Measurements from ENCODE around the gene PTPN23.

PTPN23 gene

DNA sequence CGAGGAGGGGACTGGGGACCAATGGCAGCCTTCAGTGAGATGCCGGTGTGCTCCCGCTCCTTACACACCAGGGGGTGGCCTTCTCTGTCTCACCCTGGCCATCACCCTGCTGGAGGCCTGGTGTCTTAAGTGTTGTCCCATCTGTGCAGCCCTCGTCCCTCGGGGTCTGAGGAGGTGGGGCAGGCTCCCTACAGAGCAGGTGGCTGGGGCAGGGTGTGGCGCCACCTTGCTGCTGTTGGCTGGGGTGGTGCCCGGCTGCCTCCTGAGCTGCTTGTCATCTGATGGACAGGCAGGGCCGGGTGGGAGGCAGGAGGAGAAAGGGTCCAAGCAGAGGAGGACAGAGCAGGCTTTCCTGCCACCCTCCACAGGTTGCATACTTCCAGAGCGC, 25.9 kb downstream of the PTPN23 start:
- H3K27ac Mint-ChIP-seq, result peak overlapping the region; percentile 74
- no peak for DNase-seq
- H3K4me3 Mint-ChIP-seq, result no peak overlapping the region
- peaks cover 66% of the 10 kb centered on the region for H3K36me3 Mint-ChIP-seq (ENCODE audit: low read depth)
- H3K9me3 Mint-ChIP-seq, result no peaks in the 10 kb centered on the region
- H3K4me1 Mint-ChIP-seq (ENCODE audit: low read depth), result no peaks in the 10 kb centered on the region
- no peaks in the 10 kb centered on the region for H3K27me3 Mint-ChIP-seq

DNA sequence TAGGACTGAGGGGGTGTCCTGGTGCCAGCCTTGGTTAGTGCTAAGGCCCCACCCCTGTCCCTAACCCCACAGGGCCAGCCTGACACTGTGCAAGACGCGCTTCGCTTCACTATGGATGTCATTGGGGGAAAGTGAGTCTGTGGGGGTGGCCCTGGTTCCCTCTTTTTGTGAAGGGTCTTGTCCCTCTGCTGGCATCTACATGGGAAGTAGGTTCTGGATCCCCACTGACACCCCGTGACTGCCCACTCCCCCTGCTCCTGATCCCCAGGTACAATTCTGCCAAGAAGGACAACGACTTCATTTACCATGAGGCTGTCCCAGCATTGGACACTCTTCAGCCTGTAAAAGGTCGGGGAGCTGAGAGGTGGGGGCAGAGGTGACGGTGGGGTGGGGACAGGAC, 26.4 kb downstream of the PTPN23 start:
- no peak overlapping the region for H3K4me3 Mint-ChIP-seq
- no peaks in the 10 kb centered on the region for H3K9me3 Mint-ChIP-seq
- peak overlapping the region; percentile 74 for H3K27ac Mint-ChIP-seq
- no peak for DNase-seq
- H3K36me3 Mint-ChIP-seq (ENCODE audit: low read depth), result peaks cover 69% of the 10 kb centered on the region
- H3K4me1 Mint-ChIP-seq (ENCODE audit: low read depth), result no peaks in the 10 kb centered on the region
- no peaks in the 10 kb centered on the region for H3K27me3 Mint-ChIP-seq

DNA sequence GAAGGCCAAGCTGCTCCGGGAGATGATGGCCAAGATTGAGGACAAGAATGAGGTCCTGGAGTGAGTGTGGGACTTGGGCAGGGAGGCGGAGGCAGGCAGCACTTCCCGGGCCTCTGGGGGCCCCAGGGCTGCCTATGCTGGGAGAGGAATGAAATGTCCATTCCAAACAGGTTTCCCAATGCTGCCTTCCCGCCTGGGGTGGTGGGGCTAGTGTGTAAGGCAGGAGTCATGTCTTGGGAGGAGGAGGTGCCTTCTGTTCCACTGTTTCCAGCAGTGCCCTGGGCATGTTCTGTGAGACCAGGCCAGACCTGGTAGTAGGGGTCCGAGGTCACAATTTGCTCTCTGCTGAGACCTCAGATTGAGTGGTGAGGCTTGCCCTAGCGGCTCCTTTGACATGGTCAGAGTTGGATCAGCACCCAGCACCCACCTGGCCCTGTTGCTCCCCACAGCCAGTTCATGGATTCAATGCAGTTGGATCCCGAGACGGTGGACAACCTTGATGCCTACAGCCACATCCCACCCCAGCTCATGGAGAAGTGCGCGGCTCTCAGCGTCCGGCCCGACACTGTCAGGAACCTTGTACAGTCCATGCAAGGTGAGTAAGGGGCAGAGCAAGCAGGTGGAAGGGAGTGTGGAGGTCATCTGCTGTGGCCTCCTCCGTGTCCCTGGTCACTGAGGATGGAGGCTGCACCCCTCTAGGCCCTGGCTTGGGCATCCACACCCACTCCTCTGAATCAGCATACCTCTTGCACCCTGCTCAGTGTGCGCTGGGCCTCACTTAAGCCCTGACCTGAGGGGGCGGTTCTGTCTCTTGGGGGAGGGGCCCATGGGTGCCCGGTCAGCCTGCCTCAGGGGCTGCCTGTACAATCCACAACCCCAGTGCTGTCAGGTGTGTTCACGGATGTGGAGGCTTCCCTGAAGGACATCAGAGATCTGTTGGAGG, 27.3 kb downstream of the PTPN23 start:
- no peaks in the 10 kb centered on the region for H3K9me3 Mint-ChIP-seq
- H3K27ac Mint-ChIP-seq, result peak overlapping the region; percentile 82
- no peaks in the 10 kb centered on the region for H3K27me3 Mint-ChIP-seq
- H3K4me1 Mint-ChIP-seq (ENCODE audit: low read depth), result no peaks in the 10 kb centered on the region
- no peak for DNase-seq
- peaks cover 74% of the 10 kb centered on the region for H3K36me3 Mint-ChIP-seq (ENCODE audit: low read depth)
- no peak overlapping the region for H3K4me3 Mint-ChIP-seq

DNA sequence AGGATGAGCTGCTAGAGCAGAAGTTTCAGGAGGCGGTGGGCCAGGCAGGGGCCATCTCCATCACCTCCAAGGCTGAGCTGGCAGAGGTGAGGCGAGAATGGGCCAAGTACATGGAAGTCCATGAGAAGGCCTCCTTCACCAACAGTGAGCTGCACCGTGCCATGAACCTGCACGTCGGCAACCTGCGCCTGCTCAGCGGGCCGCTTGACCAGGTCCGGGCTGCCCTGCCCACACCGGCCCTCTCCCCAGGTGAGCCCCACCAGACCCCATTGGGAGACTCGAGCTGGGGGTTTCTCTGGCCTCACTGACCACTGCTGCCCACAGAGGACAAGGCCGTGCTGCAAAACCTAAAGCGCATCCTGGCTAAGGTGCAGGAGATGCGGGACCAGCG, 28.0 kb downstream of the PTPN23 start:
- no peaks in the 10 kb centered on the region for H3K27me3 Mint-ChIP-seq
- peaks cover 74% of the 10 kb centered on the region for H3K36me3 Mint-ChIP-seq (ENCODE audit: low read depth)
- H3K9me3 Mint-ChIP-seq, result no peaks in the 10 kb centered on the region
- H3K4me1 Mint-ChIP-seq (ENCODE audit: low read depth), result no peaks in the 10 kb centered on the region
- H3K27ac Mint-ChIP-seq, result peak overlapping the region; percentile 27
- no peak for DNase-seq
- no peak overlapping the region for H3K4me3 Mint-ChIP-seq

DNA sequence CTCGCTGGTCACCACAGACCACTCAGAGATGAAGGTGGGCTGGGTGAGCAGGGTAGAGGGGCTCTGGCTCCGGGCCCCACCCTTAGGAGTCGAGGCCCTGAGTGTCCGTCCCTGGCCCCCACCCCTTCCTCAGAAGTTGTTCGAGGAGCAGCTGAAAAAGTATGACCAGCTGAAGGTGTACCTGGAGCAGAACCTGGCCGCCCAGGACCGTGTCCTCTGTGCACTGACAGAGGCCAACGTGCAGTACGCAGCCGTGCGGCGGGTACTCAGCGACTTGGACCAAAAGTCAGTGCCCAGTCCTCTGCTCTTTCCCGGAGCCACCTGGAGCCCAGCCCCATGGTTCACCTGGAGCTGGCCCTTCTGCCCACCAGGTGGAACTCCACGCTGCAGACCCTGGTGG, 28.5 kb downstream of the PTPN23 start:
- H3K4me3 Mint-ChIP-seq, result no peak overlapping the region
- no peaks in the 10 kb centered on the region for H3K9me3 Mint-ChIP-seq
- no peak overlapping the region for H3K27ac Mint-ChIP-seq
- H3K36me3 Mint-ChIP-seq (ENCODE audit: low read depth), result peaks cover 77% of the 10 kb centered on the region
- DNase-seq, result no peak
- H3K4me1 Mint-ChIP-seq (ENCODE audit: low read depth), result no peaks in the 10 kb centered on the region
- no peaks in the 10 kb centered on the region for H3K27me3 Mint-ChIP-seq

DNA sequence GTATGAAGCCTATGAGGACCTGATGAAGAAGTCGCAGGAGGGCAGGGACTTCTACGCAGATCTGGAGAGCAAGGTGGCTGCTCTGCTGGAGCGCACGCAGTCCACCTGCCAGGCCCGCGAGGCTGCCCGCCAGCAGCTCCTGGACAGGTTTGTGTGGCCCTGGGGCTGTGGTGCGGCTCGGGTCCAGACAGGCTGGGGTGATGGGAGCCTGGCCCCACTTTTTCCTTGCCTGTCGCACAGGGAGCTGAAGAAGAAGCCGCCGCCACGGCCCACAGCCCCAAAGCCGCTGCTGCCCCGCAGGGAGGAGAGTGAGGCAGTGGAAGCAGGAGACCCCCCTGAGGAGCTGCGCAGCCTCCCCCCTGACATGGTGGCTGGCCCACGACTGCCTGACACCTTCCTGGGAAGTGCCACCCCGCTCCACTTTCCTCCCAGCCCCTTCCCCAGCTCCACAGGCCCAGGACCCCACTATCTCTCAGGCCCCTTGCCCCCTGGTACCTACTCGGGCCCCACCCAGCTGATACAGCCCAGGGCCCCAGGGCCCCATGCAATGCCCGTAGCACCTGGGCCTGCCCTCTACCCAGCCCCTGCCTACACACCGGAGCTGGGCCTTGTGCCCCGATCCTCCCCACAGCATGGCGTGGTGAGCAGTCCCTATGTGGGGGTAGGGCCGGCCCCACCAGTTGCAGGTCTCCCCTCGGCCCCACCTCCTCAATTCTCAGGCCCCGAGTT, 29.0 kb downstream of the PTPN23 start:
- Mint-ChIP-seq H3K4me1 (ENCODE audit: low read depth) (no peaks in the 10 kb centered on the region), H3K4me3 (no peak overlapping the region), H3K9me3 (no peaks in the 10 kb centered on the region), H3K36me3 (ENCODE audit: low read depth) (peaks cover 83% of the 10 kb centered on the region), H3K27me3 (no peaks in the 10 kb centered on the region), H3K27ac (no peak overlapping the region)
- no peak for DNase-seq

DNA sequence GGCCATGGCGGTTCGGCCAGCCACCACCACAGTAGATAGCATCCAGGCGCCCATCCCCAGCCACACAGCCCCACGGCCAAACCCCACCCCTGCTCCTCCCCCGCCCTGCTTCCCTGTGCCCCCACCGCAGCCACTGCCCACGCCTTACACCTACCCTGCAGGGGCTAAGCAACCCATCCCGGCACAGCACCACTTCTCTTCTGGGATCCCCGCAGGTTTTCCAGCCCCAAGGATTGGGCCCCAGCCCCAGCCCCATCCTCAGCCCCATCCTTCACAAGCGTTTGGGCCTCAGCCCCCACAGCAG, 29.5 kb downstream of the PTPN23 start:
- peaks cover 88% of the 10 kb centered on the region for H3K36me3 Mint-ChIP-seq (ENCODE audit: low read depth)
- no peaks in the 10 kb centered on the region for H3K9me3 Mint-ChIP-seq
- H3K27ac Mint-ChIP-seq, result no peak overlapping the region
- H3K4me1 Mint-ChIP-seq (ENCODE audit: low read depth), result no peaks in the 10 kb centered on the region
- H3K27me3 Mint-ChIP-seq, result no peaks in the 10 kb centered on the region
- DNase-seq, result no peak
- H3K4me3 Mint-ChIP-seq, result no peak overlapping the region

DNA sequence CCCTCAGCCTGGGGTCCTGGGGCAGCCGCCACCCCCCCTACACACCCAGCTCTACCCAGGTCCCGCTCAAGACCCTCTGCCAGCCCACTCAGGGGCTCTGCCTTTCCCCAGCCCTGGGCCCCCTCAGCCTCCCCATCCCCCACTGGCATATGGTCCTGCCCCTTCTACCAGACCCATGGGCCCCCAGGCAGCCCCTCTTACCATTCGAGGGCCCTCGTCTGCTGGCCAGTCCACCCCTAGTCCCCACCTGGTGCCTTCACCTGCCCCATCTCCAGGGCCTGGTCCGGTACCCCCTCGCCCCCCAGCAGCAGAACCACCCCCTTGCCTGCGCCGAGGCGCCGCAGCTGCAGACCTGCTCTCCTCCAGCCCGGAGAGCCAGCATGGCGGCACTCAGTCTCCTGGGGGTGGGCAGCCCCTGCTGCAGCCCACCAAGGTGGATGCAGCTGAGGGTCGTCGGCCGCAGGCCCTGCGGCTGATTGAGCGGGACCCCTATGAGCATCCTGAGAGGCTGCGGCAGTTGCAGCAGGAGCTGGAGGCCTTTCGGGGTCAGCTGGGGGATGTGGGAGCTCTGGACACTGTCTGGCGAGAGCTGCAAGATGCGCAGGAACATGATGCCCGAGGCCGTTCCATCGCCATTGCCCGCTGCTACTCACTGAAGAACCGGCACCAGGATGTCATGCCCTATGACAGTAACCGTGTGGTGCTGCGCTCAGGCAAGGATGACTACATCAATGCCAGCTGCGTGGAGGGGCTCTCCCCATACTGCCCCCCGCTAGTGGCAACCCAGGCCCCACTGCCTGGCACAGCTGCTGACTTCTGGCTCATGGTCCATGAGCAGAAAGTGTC, 30.2 kb downstream of the PTPN23 start:
- H3K4me1 Mint-ChIP-seq (ENCODE audit: low read depth), result no peaks in the 10 kb centered on the region
- peaks cover 92% of the 10 kb centered on the region for H3K36me3 Mint-ChIP-seq (ENCODE audit: low read depth)
- no peak overlapping the region for H3K4me3 Mint-ChIP-seq

DNA sequence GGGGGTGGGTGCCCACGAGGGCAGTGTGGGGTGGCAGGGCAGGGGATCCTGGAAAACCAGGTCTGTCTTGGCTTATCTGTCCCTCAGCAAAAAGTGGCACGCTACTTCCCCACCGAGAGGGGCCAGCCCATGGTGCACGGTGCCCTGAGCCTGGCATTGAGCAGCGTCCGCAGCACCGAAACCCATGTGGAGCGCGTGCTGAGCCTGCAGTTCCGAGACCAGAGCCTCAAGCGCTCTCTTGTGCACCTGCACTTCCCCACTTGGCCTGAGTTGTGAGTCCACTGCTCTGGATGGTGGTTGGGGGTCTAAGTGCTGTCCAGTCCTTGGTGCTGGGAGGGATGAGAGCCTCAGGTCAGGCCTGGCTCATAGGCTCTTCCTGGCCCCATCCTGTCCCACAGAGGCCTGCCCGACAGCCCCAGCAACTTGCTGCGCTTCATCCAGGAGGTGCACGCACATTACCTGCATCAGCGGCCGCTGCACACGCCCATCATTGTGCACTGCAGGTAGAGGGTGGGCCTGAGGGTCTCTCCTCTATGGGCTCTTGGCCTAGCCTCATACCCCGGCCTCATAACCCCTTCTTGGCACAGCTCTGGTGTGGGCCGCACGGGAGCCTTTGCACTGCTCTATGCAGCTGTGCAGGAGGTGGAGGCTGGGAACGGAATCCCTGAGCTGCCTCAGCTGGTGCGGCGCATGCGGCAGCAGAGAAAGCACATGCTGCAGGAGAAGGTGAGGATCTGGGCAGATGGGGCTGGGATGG, 31.1 kb downstream of the PTPN23 start:
- H3K4me1 Mint-ChIP-seq (ENCODE audit: low read depth), result no peaks in the 10 kb centered on the region
- peaks cover 90% of the 10 kb centered on the region for H3K36me3 Mint-ChIP-seq (ENCODE audit: low read depth)
- DNase-seq, result no peak
- no peaks in the 10 kb centered on the region for H3K9me3 Mint-ChIP-seq
- no peak overlapping the region for H3K27ac Mint-ChIP-seq
- no peaks in the 10 kb centered on the region for H3K27me3 Mint-ChIP-seq
- H3K4me3 Mint-ChIP-seq, result no peak overlapping the region

More for the DNA sequence above, 30.2 kb downstream of the PTPN23 start:
- no peak for DNase-seq
- no peak overlapping the region for H3K27ac Mint-ChIP-seq
- H3K9me3 Mint-ChIP-seq, result no peaks in the 10 kb centered on the region
- H3K27me3 Mint-ChIP-seq, result no peaks in the 10 kb centered on the region

DNA sequence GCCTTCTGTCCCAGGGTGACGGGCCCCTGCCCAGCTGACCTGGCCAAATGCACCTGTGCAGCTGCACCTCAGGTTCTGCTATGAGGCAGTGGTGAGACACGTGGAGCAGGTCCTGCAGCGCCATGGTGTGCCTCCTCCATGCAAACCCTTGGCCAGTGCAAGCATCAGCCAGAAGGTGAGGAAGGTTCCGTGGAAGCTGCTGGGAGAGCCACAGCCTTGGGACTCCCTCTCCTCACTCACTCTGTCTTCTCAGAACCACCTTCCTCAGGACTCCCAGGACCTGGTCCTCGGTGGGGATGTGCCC, 31.6 kb downstream of the PTPN23 start:
- DNase-seq, result no peak
- Mint-ChIP-seq H3K9me3 (no peaks in the 10 kb centered on the region), H3K4me1 (ENCODE audit: low read depth) (no peaks in the 10 kb centered on the region), H3K36me3 (ENCODE audit: low read depth) (peaks cover 88% of the 10 kb centered on the region), H3K27me3 (no peaks in the 10 kb centered on the region), H3K4me3 (no peak overlapping the region), H3K27ac (no peak overlapping the region)

DNA sequence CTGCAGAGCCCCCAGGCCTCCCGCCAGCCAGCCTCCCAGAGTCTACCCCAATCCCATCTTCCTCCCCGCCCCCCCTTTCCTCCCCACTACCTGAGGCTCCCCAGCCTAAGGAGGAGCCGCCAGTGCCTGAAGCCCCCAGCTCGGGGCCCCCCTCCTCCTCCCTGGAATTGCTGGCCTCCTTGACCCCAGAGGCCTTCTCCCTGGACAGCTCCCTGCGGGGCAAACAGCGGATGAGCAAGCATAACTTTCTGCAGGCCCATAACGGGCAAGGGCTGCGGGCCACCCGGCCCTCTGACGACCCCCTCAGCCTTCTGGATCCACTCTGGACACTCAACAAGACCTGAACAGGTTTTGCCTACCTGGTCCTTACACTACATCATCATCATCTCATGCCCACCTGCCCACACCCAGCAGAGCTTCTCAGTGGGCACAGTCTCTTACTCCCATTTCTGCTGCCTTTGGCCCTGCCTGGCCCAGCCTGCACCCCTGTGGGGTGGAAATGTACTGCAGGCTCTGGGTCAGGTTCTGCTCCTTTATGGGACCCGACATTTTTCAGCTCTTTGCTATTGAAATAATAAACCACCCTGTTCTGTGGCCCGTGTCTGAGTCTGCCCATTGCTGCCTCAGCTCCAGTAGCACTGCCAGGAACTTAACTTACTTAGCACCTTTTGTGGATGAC, 32.2 kb downstream of the PTPN23 start:
- H3K4me3 Mint-ChIP-seq, result no peak overlapping the region
- H3K9me3 Mint-ChIP-seq, result no peaks in the 10 kb centered on the region
- H3K27me3 Mint-ChIP-seq, result no peaks in the 10 kb centered on the region
- H3K27ac Mint-ChIP-seq, result peak overlapping the region; percentile 10
- peaks cover 82% of the 10 kb centered on the region for H3K36me3 Mint-ChIP-seq (ENCODE audit: low read depth)
- no peak for DNase-seq
- no peaks in the 10 kb centered on the region for H3K4me1 Mint-ChIP-seq (ENCODE audit: low read depth)

DNA sequence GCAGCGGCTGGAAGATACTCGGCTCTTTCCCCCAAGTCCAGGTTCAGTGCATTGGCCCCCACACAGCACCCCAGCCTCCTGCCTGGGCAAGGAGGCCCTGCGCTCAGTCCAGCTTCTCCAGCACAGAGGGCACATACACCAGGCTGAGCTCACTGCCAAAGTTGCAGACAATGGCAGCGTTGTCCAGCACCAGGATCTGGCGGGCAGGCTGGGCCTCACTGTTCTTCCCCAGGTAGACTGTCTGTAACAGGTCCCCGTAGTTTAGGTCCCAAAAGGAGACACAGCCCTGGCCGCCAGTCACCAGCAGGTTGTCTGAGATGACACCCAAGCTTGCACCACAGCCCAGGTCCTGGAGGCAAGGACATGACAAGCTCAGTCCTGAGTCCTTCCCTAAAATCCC, 32.9 kb downstream of the PTPN23 start:
- no peaks in the 10 kb centered on the region for H3K9me3 Mint-ChIP-seq
- DNase-seq, result no peak
- H3K27ac Mint-ChIP-seq, result peak overlapping the region; percentile 10
- no peak overlapping the region for H3K4me3 Mint-ChIP-seq
- peaks cover 75% of the 10 kb centered on the region for H3K36me3 Mint-ChIP-seq (ENCODE audit: low read depth)
- no peaks in the 10 kb centered on the region for H3K27me3 Mint-ChIP-seq
- no peaks in the 10 kb centered on the region for H3K4me1 Mint-ChIP-seq (ENCODE audit: low read depth)

DNA sequence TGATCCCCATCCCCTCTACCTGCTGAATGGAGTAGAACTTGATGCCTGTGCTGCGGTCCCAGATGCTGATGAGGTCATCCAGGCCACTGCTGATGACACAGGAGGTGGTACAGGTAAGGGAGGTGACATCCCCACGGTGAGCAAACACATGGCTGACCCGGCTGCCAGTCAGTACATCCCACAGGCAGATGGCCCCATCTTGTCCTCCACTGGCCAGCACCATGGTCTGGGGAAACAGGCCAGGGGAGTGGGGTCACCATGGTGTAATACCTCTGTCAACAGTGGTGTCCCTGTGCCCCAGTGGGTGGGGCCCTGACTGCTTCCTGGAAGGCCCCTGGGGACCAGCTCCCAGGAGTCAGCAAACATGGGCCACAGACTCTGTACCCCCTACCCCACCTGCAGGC, 33.3 kb downstream of the PTPN23 start:
- Mint-ChIP-seq H3K36me3 (ENCODE audit: low read depth) (peaks cover 75% of the 10 kb centered on the region), H3K27me3 (no peaks in the 10 kb centered on the region), H3K27ac (peak overlapping the region; percentile 10), H3K9me3 (no peaks in the 10 kb centered on the region), H3K4me3 (no peak overlapping the region), H3K4me1 (ENCODE audit: low read depth) (no peaks in the 10 kb centered on the region)
- DNase-seq, result no peak
